Measurements from ENCODE around the gene CCDC142. TPM values are rescaled to one million over a fixed set of nuclear protein-coding genes. Genes with fewer than 3 reads are reported as not detected.
A peak's percentile ranks its signal among the peaks of the same experiment; 100 is the strongest.

CCDC142 gene
- total RNA-seq, 6 experiments from 2014 or later: 5.9 to 15.4 (median 11.2) TPM

- DNase-seq (peak; percentile 88 to 92 (median 92)), ATAC-seq (peak; percentile 78 to 89 (median 80))
- peak; percentile 10 to 55 (median 26) for TF ChIP-seq CTCF (IDR thresholded peaks at IDR 0.05)
- peak; percentile 45 for TF ChIP-seq POLR2A (IDR thresholded peaks at IDR 0.05)
- 5% methylated on average over 26 of the region's 45 CpGs for WGBS (ENCODE audit: insufficient coverage, low coverage, low lambda C conversion rate, missing lambda C conversion rate)
- no peaks in the 10 kb centered on the region for H3K9me3 ChIP-seq
- H3K4me3 ChIP-seq: peak overlapping the region; percentile 67 to 79 (median 67)
- H3K36me3 ChIP-seq: peaks cover 0 to 3% (median 0%) of the 10 kb centered on the region in 4 donors
- no peaks in the 10 kb centered on the region for H3K27me3 ChIP-seq
- intact Hi-C loops (cut with DNase I): no loop called here
- peaks cover 0 to 59% (median 24%) of the 10 kb centered on the region in 4 donors for H3K4me1 ChIP-seq
- peak overlapping the region; percentile 72 to 94 (median 91) for H3K27ac ChIP-seq
Observed at GRCh38 chr2:74440378-74441169, 42.2 kb downstream of the CCDC142 start.

- no peak for TF ChIP-seq CTCF (IDR thresholded peaks at IDR 0.05)
- TF ChIP-seq POLR2A (IDR thresholded peaks at IDR 0.05): no peak
- intact Hi-C loops (cut with DNase I): no loop called here
- Histone ChIP-seq H3K36me3 (peaks cover 0 to 3% (median 0%) of the 10 kb centered on the region in 4 donors), H3K27me3 (no peaks in the 10 kb centered on the region), H3K27ac (peak overlapping the region; percentile 72 to 94 (median 91)), H3K4me3 (peak overlapping the region; percentile 67 to 79 (median 67)), H3K9me3 (no peaks in the 10 kb centered on the region), H3K4me1 (peaks cover 0 to 53% (median 20%) of the 10 kb centered on the region in 4 donors)
- WGBS (ENCODE audit: insufficient coverage, low coverage, low lambda C conversion rate, missing lambda C conversion rate): 17% methylated on average over 8 of the region's 14 CpGs
- DNase-seq (peak; percentile 60 to 71 (median 69)), ATAC-seq (peak; percentile 3 to 13 (median 9))
Observed at GRCh38 chr2:74439803-74440377, 42.9 kb downstream of the CCDC142 start.

GRCh38 chr2:74439373-74439772 lies 43.4 kb downstream of the CCDC142 start:
- TF ChIP-seq CTCF (IDR thresholded peaks at IDR 0.05): no peak
- TF ChIP-seq POLR2A (IDR thresholded peaks at IDR 0.05): no peak
- peaks cover 0 to 47% (median 18%) of the 10 kb centered on the region in 4 donors for H3K4me1 ChIP-seq
- H3K27ac ChIP-seq: peak overlapping the region in 1 of 3 donors; percentile 72
- intact Hi-C loops (cut with DNase I): no loop called here
- 20% methylated on average over 1 of the region's 3 CpGs for WGBS (ENCODE audit: insufficient coverage, low coverage, low lambda C conversion rate, missing lambda C conversion rate)
- peak overlapping the region; percentile 67 to 79 (median 67) for H3K4me3 ChIP-seq
- no peaks in the 10 kb centered on the region for H3K9me3 ChIP-seq
- peaks cover 0 to 3% (median 0%) of the 10 kb centered on the region in 4 donors for H3K36me3 ChIP-seq
- DNase-seq: peak in 1 of 3 donors; percentile 41
- no peak for ATAC-seq
- no peaks in the 10 kb centered on the region for H3K27me3 ChIP-seq

- 100% methylated on average over 1 of the region's 1 CpG for WGBS (ENCODE audit: insufficient coverage, low coverage, low lambda C conversion rate, missing lambda C conversion rate)
- H3K9me3 ChIP-seq: no peaks in the 10 kb centered on the region
- ATAC-seq (no peak), DNase-seq (no peak)
- peaks cover 0 to 36% (median 12%) of the 10 kb centered on the region in 4 donors for H3K4me1 ChIP-seq
- no peak overlapping the region for H3K27ac ChIP-seq
- intact Hi-C loops (cut with DNase I): no loop called here
- peaks cover 0 to 3% (median 0%) of the 10 kb centered on the region in 4 donors for H3K36me3 ChIP-seq
- TF ChIP-seq POLR2A (IDR thresholded peaks at IDR 0.05): no peak
- TF ChIP-seq CTCF (IDR thresholded peaks at IDR 0.05): no peak
- no peaks in the 10 kb centered on the region for H3K27me3 ChIP-seq
- no peak overlapping the region for H3K4me3 ChIP-seq
Observed at GRCh38 chr2:74438248-74438647, 44.5 kb downstream of the CCDC142 start.
